ENCODE results near the gene ENHO. TPM values are rescaled to one million over a fixed set of nuclear protein-coding genes. Genes with fewer than 3 reads are reported as not detected.

ENHO gene
- total RNA-seq, 2 donors from 2014 or later = not detected

Other genes with a start within 250 kb of the ENHO start
- 1 to 10 TPM; 4.9 to 7.1 TPM for gene KIF24, start 193.7 kb downstream of the ENHO start, total RNA-seq
- 10 to 100 TPM; 31.2 to 34.9 TPM for gene NUDT2, start 193.4 kb downstream of the ENHO start, total RNA-seq
- gene MYORG, start 146.1 kb downstream of the ENHO start, total RNA-seq = 1 to 10 TPM; 1.6 to 3.5 TPM
- 10 to 100 TPM; 12.5 to 12.9 TPM for gene FAM219A, start 64.4 kb downstream of the ENHO start, total RNA-seq
- gene DNAI1, start 64.2 kb downstream of the ENHO start, total RNA-seq = not detected
- not detected for gene CNTFR, start 66.7 kb upstream of the ENHO start, total RNA-seq
- gene RPP25L, start 89.1 kb upstream of the ENHO start, total RNA-seq = 10 to 100 TPM; 21.3 to 25.8 TPM
- gene DCTN3, start 97.5 kb upstream of the ENHO start, total RNA-seq = 10 to 100 TPM; 78.4 to 96.4 TPM
- gene ARID3C, start 106.1 kb upstream of the ENHO start, total RNA-seq = under 1 TPM; 0.17 to 0.42 TPM
- 10 to 100 TPM; 42.6 to 75.3 TPM for gene SIGMAR1, start 114.8 kb upstream of the ENHO start, total RNA-seq
- gene GALT, start 123.7 kb upstream of the ENHO start, total RNA-seq = 10 to 100 TPM; 48.3 to 66.7 TPM
- 10 to 100 TPM; 30.4 to 48.9 TPM for gene IL11RA, start 129.2 kb upstream of the ENHO start, total RNA-seq
- gene CCL27, start 139.7 kb upstream of the ENHO start, total RNA-seq = 1 to 10 TPM in 1 of 2 donors, under 1 TPM in 1; 0.78 to 1.6 TPM
- not detected for gene CCL19, start 168.3 kb upstream of the ENHO start, total RNA-seq
- gene CCL21, start 187.1 kb upstream of the ENHO start, total RNA-seq = not detected

Measured in activated T-helper 17 cell treated with anti-CD3 and anti-CD28 coated beads, Interleukin-2, amount 50 U/mL, for 72 hours (primary cell).